GM18505 (cell line): ENCODE measurements around the gene ABCB1.

Experiments used
- ATAC-seq: cut with Tn5 transposase; IDR thresholded peaks from one replicate; pipeline ENCODE4 v1.9.1; 2021; ENCODE audit not compliant: unreplicated experiment
- POLR2A ChIP-seq: IDR thresholded peaks from 4 replicates; pipeline ENCODE4 v1.6.1; 2011; ENCODE audit warnings: borderline replicate concordance; ENCODE audit not compliant: insufficient read depth, insufficient read length; ENCODE audit errors: extremely low read depth

ABCB1 gene

GRCh38 chr7:87459941-87460340, 140.7 kb downstream of the ABCB1 start:
- TF ChIP-seq POLR2A: no peak
- no peak for ATAC-seq

GRCh38 chr7:87458148-87458547, 142.5 kb downstream of the ABCB1 start:
- TF ChIP-seq POLR2A: no peak
- no peak for ATAC-seq

GRCh38 chr7:87456247-87456646, 144.4 kb downstream of the ABCB1 start:
- TF ChIP-seq POLR2A: no peak
- no peak for ATAC-seq
